NCI-H82 treated with DMSO at 0.1 percent for 48 hours (cell line): ENCODE results near the gene CLEC4G.

Experiments used
- DNase-seq: peaks from one replicate; lab custom pipeline; 2025; ENCODE audit not compliant: unreplicated experiment; lab: John Stamatoyannopoulos, UW

The CLEC4G gene

GRCh38 chr19:7729831-7730285 is 2.1 kb downstream of the CLEC4G start:
- DNase-seq = no peak

- DNase-seq = no peak
Observed at GRCh38 chr19:7729211-7729610, 2.7 kb downstream of the CLEC4G start.

GRCh38 chr19:7725791-7726190 is 6.1 kb downstream of the CLEC4G start:
- DNase-seq = no peak

GRCh38 chr19:7722231-7722651 is 9.7 kb downstream of the CLEC4G start:
- DNase-seq = peak; percentile 86

GRCh38 chr19:7720351-7720750 is 11.6 kb downstream of the CLEC4G start:
- peak; percentile 92 for DNase-seq

- no peak for DNase-seq
Observed at GRCh38 chr19:7718668-7719067, 13.2 kb downstream of the CLEC4G start.

- DNase-seq = no peak
Observed at GRCh38 chr19:7716762-7717161, 15.1 kb downstream of the CLEC4G start.

- no peak for DNase-seq
Observed at GRCh38 chr19:7715671-7716070, 16.2 kb downstream of the CLEC4G start.

GRCh38 chr19:7710616-7711015 is 21.3 kb downstream of the CLEC4G start:
- no peak for DNase-seq

- DNase-seq = no peak
Observed at GRCh38 chr19:7709932-7710460, 21.9 kb downstream of the CLEC4G start.

- DNase-seq = no peak
Observed at GRCh38 chr19:7706955-7707456, 24.9 kb downstream of the CLEC4G start.

GRCh38 chr19:7706188-7706954 is 25.5 kb downstream of the CLEC4G start:
- DNase-seq = no peak

- DNase-seq = no peak
Observed at GRCh38 chr19:7705387-7706187, 26.3 kb downstream of the CLEC4G start.

GRCh38 chr19:7704280-7705060 is 27.4 kb downstream of the CLEC4G start:
- DNase-seq = no peak

- no peak for DNase-seq
Observed at GRCh38 chr19:7703332-7703731, 28.6 kb downstream of the CLEC4G start.

GRCh38 chr19:7701654-7702457 is 30.1 kb downstream of the CLEC4G start, which contains the start of gene FCER2:
Gene FCER2, minus strand, starts transcription at chr19:7702131. Its CDS starts 2,371 bp downstream, at chr19:7699760.
- DNase-seq = no peak

- DNase-seq = no peak
Observed at GRCh38 chr19:7701049-7701653, 30.8 kb downstream of the CLEC4G start.

GRCh38 chr19:7699417-7700401 is 32.2 kb downstream of the CLEC4G start:
- DNase-seq = no peak
